Gastrocnemius medialis (tissue), 4 donors: Measurements from ENCODE around the gene NFIA. TPM values are rescaled to one million over a fixed set of nuclear protein-coding genes. Genes with fewer than 3 reads are reported as not detected.
A peak's percentile ranks its signal among the peaks of the same experiment; 100 is the strongest.
"Not testable (repeated sequence)": the region's sequence is repeated elsewhere in the genome, so short reads cannot be mapped to it uniquely, and the experiment has no call there.

ENCODE experiments used
- ATAC-seq, 2 donors: fragments of 150-250 bp; one replicate each; pipeline ENCODE4 v1.9.1; 2016
- DNase-seq, 2 donors: peaks; one replicate each; pipeline ENCODE4 v3.0.0-alpha.2; 2019
- H3K27ac ChIP-seq, 4 donors: fragments of 200-600 bp; sonication (generic); 1 replicate in 1 of 4; 2 replicates in 3 of 4; pipeline ENCODE4 v1.5.1; 2016 to 2018; ENCODE audit warnings: mild to moderate bottlenecking in 2 of 4, moderate library complexity in 1 of 4
- H3K27me3 ChIP-seq, 3 donors: fragments of 200-600 bp; sonication (generic) in 2 of 3; 1 replicate in 1 of 3; 2 replicates in 2 of 3; pipeline versions ENCODE4 v1.5.1 to v1.6.0; 2016 to 2019; ENCODE audit warnings: mild to moderate bottlenecking in 1 of 3, moderate library complexity in 1 of 3
- H3K36me3 ChIP-seq, 2 donors: fragments of 200-600 bp; sonication (generic) in 1 of 2; one replicate each; pipeline ENCODE4 v1.5.1; 2017 to 2018
- H3K4me1 ChIP-seq, 2 donors: fragments of 200-600 bp; sonication (generic) in 1 of 2; one replicate each; pipeline ENCODE4 v1.5.1; 2016 to 2017; ENCODE audit warnings: mild to moderate bottlenecking in 2 of 2
- H3K4me3 ChIP-seq, 4 donors: fragments of 200-600 bp; sonication (generic) in 3 of 4; 1 replicate in 1 of 4; 2 replicates in 3 of 4; pipeline ENCODE4 v1.5.1; 2016 to 2019; ENCODE audit warnings: mild to moderate bottlenecking in 2 of 4
- H3K9me3 ChIP-seq, 3 donors: fragments of 200-600 bp; sonication (generic) in 2 of 3; 1 replicate in 1 of 3; 2 replicates in 2 of 3; pipeline ENCODE4 v1.5.1; 2016 to 2019
- CTCF ChIP-seq, 5 experiments: fragments of 450-650 bp in 3 of 5; fragments of 200-600 bp in 2 of 5; sonication (generic) in 2 of 5; IDR thresholded peaks in 4 of 5; conservative IDR thresholded peaks in 1 of 5; 1 replicate in 4 of 5; 2 replicates in 1 of 5; pipeline ENCODE4 v1.5.1; 2016 to 2019; ENCODE audit warnings: antibody characterized with exemption in 5 of 5, mild to moderate bottlenecking in 3 of 5, moderate library complexity in 3 of 5
- POLR2A ChIP-seq, 2 donors: fragments of 450-650 bp; IDR thresholded peaks; one replicate each; pipeline ENCODE4 v1.6.1; 2017; ENCODE audit warnings: antibody characterized with exemption in 2 of 2, mild to moderate bottlenecking in 2 of 2, moderate library complexity in 2 of 2
- in situ Hi-C, 4 donors: fragments of 200-750 bp; cut with MboI; loops; one replicate each; pipeline versions ENCODE4 v1.15.0 to v1.8.0; 2017; ENCODE audit warnings: low sequenced_read_pairs in 4 of 4
- intact Hi-C: fragments of 100-400 bp; cut with DNase I; formaldehyde crosslinking; loops from one replicate; pipeline ENCODE4 v1.15.1; 2023; ENCODE audit warnings: low total_unique reads
- total RNA-seq, 4 donors: library from RNA; depleted of rRNA; stranded (reverse); fragments of >200 nt; gene quantifications; one replicate each; pipeline versions ENCODE4 v1.1.0 to v1.2.3, GENCODE V29; 2016

The NFIA gene
- total RNA-seq, 4 donors from 2014 or later: 12.9 to 27.0 (median 26.6) TPM

GRCh38 chr1:61056573-61057439 is 25.6 kb upstream of the NFIA start:
- Histone ChIP-seq H3K4me1 (peaks cover 29 to 38% of the 10 kb centered on the region in 2 donors), H3K36me3 (no peaks in the 10 kb centered on the region), H3K27ac (peak overlapping the region; percentile 92 to 100 (median 96)), H3K4me3 (peak overlapping the region; percentile 68 to 93 (median 84)), H3K27me3 (no peaks in the 10 kb centered on the region), H3K9me3 (no peaks in the 10 kb centered on the region)
- ATAC-seq: peak; percentile 16 to 24
- intact Hi-C loops (loop anchor here (1.0 kb wide), 1 partner anchor 21 kb away; no protein-coding TSS in a partner anchor), in situ Hi-C loops (loop anchor here (10.0 to 25.0 kb wide), 4 partner anchors 180 to 288 kb away; no protein-coding TSS in a partner anchor)
- TF ChIP-seq POLR2A (IDR thresholded peaks at IDR 0.05): no peak
- TF ChIP-seq CTCF (IDR thresholded peaks at IDR 0.05 in 4 of 5, conservative IDR thresholded peaks at IDR 0.05 in 1 of 5): no peak
- DNase-seq: peak in 1 of 2 donors; percentile 62

GRCh38 chr1:61058483-61059245 is 23.7 kb upstream of the NFIA start:
- Histone ChIP-seq H3K27ac (peak overlapping the region in 2 of 4 donors; percentile 93 to 100), H3K27me3 (no peaks in the 10 kb centered on the region), H3K4me3 (no peak overlapping the region), H3K9me3 (no peaks in the 10 kb centered on the region), H3K36me3 (no peaks in the 10 kb centered on the region), H3K4me1 (peaks cover 18 to 26% of the 10 kb centered on the region in 2 donors)
- no peak for TF ChIP-seq POLR2A (IDR thresholded peaks at IDR 0.05)
- no peak for TF ChIP-seq CTCF (IDR thresholded peaks at IDR 0.05 in 4 of 5, conservative IDR thresholded peaks at IDR 0.05 in 1 of 5)
- no peak for DNase-seq
- intact Hi-C loops: no loop called here
- no peak for ATAC-seq
- in situ Hi-C loops: loop anchor here (10.0 to 25.0 kb wide), 4 partner anchors 179 to 286 kb away; no protein-coding TSS in a partner anchor

GRCh38 chr1:61061601-61062000 is 20.8 kb upstream of the NFIA start:
- ATAC-seq, H3K36me3 ChIP-seq, H3K4me3 ChIP-seq, H3K27ac ChIP-seq, H3K4me1 ChIP-seq, intact Hi-C loops, DNase-seq, H3K9me3 ChIP-seq, H3K27me3 ChIP-seq: not testable (repeated sequence)
- in situ Hi-C loops: loop anchor here in 2 of 4 donors (25.0 kb wide), 2 partner anchors 176 to 276 kb away; no protein-coding TSS in a partner anchor

- no peak for ATAC-seq
- Histone ChIP-seq H3K9me3 (no peaks in the 10 kb centered on the region), H3K36me3 (no peaks in the 10 kb centered on the region), H3K27ac (no peak overlapping the region), H3K27me3 (no peaks in the 10 kb centered on the region), H3K4me3 (no peak overlapping the region), H3K4me1 (peaks cover 0 to 4% of the 10 kb centered on the region in 2 donors)
- intact Hi-C loops: no loop called here
- no peak for TF ChIP-seq POLR2A (IDR thresholded peaks at IDR 0.05)
- no peak for TF ChIP-seq CTCF (IDR thresholded peaks at IDR 0.05 in 4 of 5, conservative IDR thresholded peaks at IDR 0.05 in 1 of 5)
- in situ Hi-C loops: loop anchor here in 2 of 4 donors (25.0 kb wide), 2 partner anchors 173 to 273 kb away; no protein-coding TSS in a partner anchor
- DNase-seq: no peak
Observed at GRCh38 chr1:61064673-61065072, 17.7 kb upstream of the NFIA start.
